Hepatocyte (in vitro differentiated cells): Measurements from ENCODE around the gene COL6A3. TPM values are rescaled to one million over a fixed set of nuclear protein-coding genes. Genes with fewer than 3 reads are reported as not detected.

Experiments
- DNase-seq: peaks from one replicate; pipeline ENCODE4 v3.0.0-alpha.2; 2016; ENCODE audit warnings: low spot score
- H2AFZ ChIP-seq: fragments of 200-600 bp; sonication (generic); 2 replicates; pipeline ENCODE4 v1.6.0; 2016; ENCODE audit warnings: antibody characterized with exemption, mild to moderate bottlenecking
- H3K27ac ChIP-seq: fragments of 200-600 bp; sonication (generic); 2 replicates; pipeline ENCODE4 v1.5.1; 2016; ENCODE audit warnings: mild to moderate bottlenecking
- H3K27me3 ChIP-seq: fragments of 200-600 bp; sonication (generic); 2 replicates; pipeline ENCODE4 v1.6.1; 2016
- H3K36me3 ChIP-seq: fragments of 200-600 bp; sonication (generic); replicated peaks from 2 replicates; pipeline ENCODE4 v1.5.1; 2016; ENCODE audit warnings: low read depth; ENCODE audit not compliant: insufficient read depth
- H3K4me1 ChIP-seq: fragments of 200-600 bp; sonication (generic); 2 replicates; pipeline ENCODE4 v1.5.1; 2016; ENCODE audit warnings: mild to moderate bottlenecking, moderate library complexity; ENCODE audit not compliant: insufficient read depth
- H3K4me2 ChIP-seq: fragments of 200-600 bp; sonication (generic); 2 replicates; pipeline ENCODE4 v1.6.0; 2016
- H3K4me3 ChIP-seq: fragments of 200-600 bp; sonication (generic); 2 replicates; pipeline ENCODE4 v1.5.1; 2016; ENCODE audit warnings: mild to moderate bottlenecking
- H3K79me2 ChIP-seq: fragments of 200-600 bp; sonication (generic); 2 replicates; pipeline ENCODE4 v1.6.0; 2017; ENCODE audit warnings: mild to moderate bottlenecking
- H3K9me2 ChIP-seq: fragments of 200-600 bp; sonication (generic); replicated peaks from 2 replicates; pipeline ENCODE4 v1.6.0; 2017; ENCODE audit warnings: mild to moderate bottlenecking; ENCODE audit not compliant: insufficient read depth
- H3K9me3 ChIP-seq: fragments of 200-600 bp; sonication (generic); 2 replicates; pipeline ENCODE4 v1.5.1; 2016; ENCODE audit warnings: low read depth, mild to moderate bottlenecking
- H4K20me1 ChIP-seq: fragments of 200-600 bp; sonication (generic); 2 replicates; pipeline ENCODE4 v1.6.0; 2016; ENCODE audit warnings: mild to moderate bottlenecking; ENCODE audit not compliant: insufficient read depth, poor library complexity, severe bottlenecking
- CTCF ChIP-seq: fragments of 200-600 bp; sonication (generic); IDR thresholded peaks from 2 replicates; pipeline ENCODE4 v1.5.1; 2016; ENCODE audit warnings: antibody characterized with exemption, mild to moderate bottlenecking; ENCODE audit not compliant: poor library complexity
- EZH2 ChIP-seq: fragments of 200-600 bp; sonication (generic); IDR thresholded peaks from 2 replicates; pipeline ENCODE4 v1.6.1; 2016; ENCODE audit warnings: antibody characterized with exemption, mild to moderate bottlenecking, borderline replicate concordance
- EZH2phosphoT487 ChIP-seq: fragments of 200-600 bp; sonication (generic); IDR thresholded peaks from one replicate; pipeline ENCODE4 v1.6.1; 2018; ENCODE audit warnings: antibody characterized with exemption, mild to moderate bottlenecking, low read depth, moderate library complexity; ENCODE audit not compliant: unreplicated experiment, severe bottlenecking
- WGBS: methylation state at CpG from one replicate; pipeline ENCODE4 v1.1.6; 2016; ENCODE audit warnings: low lambda C conversion rate; ENCODE audit errors: missing lambda C conversion rate; 5-methylcytosine and 5-hydroxymethylcytosine counted together
- polyA plus RNA-seq: library from polyadenylated mRNA; unstranded; fragments of >200 nt; fragmentation: Nextera tagmentation; extraction: Ambion mirVana; gene quantifications from 2 replicates; pipeline ENCODE4 v1.2.1, GENCODE V29; 2016
- total RNA-seq: library from RNA; depleted of rRNA; stranded (reverse); fragments of >200 nt; gene quantifications from 2 replicates; pipeline ENCODE4 v1.2.3, GENCODE V29; 2014

Gene COL6A3
- total and polyA plus RNA-seq, 2 experiments from 2014 or later = 80.7 to 250 TPM

DNA sequence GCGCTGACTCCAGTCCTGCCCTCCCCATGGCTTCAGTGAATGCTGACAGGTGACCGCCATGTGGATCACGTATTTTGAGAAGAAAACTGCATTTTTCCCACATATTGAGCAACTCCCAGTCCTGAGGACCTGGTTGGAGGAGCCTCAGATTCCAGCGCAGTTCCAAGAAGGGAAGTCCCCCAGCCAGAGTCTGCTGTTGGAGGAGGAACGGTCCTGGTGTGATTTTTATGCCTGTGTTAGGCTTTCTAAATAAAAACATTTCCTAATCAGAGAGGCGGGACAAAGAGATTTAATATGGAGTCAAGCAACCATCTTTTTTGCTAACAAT is 32.3 kb upstream of the COL6A3 start:
- Histone ChIP-seq H3K79me2 (no peaks in the 10 kb centered on the region), H3K4me3 (no peak overlapping the region), H3K36me3 (no peaks in the 10 kb centered on the region), H3K9me2 (no peaks in the 10 kb centered on the region), H3K27me3 (no peaks in the 10 kb centered on the region), H3K4me2 (no peak overlapping the region), H3K9me3 (no peaks in the 10 kb centered on the region), H4K20me1 (no peaks in the 10 kb centered on the region), H3K4me1 (peaks cover 3% of the 10 kb centered on the region), H3K27ac (no peak overlapping the region), H2AFZ (no peak overlapping the region)
- 87% methylated on average over 6 of the region's 6 CpGs for WGBS
- TF ChIP-seq CTCF (no peak), EZH2 (no peak), EZH2phosphoT487 (no peak)
- no peak for DNase-seq

- no peaks in the 10 kb centered on the region for H3K9me2 ChIP-seq
- H3K4me3 ChIP-seq = no peak overlapping the region
- H3K9me3 ChIP-seq = no peaks in the 10 kb centered on the region
- H3K4me1 ChIP-seq = peaks cover 4% of the 10 kb centered on the region
- H4K20me1 ChIP-seq = no peaks in the 10 kb centered on the region
- WGBS = 95% methylated on average over 26 of the region's 26 CpGs
- H3K36me3 ChIP-seq = no peaks in the 10 kb centered on the region
- no peak overlapping the region for H3K4me2 ChIP-seq
- no peaks in the 10 kb centered on the region for H3K79me2 ChIP-seq
- no peak for DNase-seq
- H3K27me3 ChIP-seq = no peaks in the 10 kb centered on the region
- TF ChIP-seq CTCF (no peak), EZH2 (no peak), EZH2phosphoT487 (no peak)
- H3K27ac ChIP-seq = no peak overlapping the region
- H2AFZ ChIP-seq = no peak overlapping the region
These were observed 31.8 kb upstream of the COL6A3 start for GRCh38 chr2:237445611-237446337.

GRCh38 chr2:237444071-237444470 is 30.1 kb upstream of the COL6A3 start:
- TF ChIP-seq CTCF (no peak), EZH2 (no peak), EZH2phosphoT487 (no peak)

More at GRCh38 chr2:237444071-237444470, 30.1 kb upstream of the COL6A3 start:
- H3K27ac ChIP-seq = no peak overlapping the region
- H4K20me1 ChIP-seq = no peaks in the 10 kb centered on the region
- H3K4me2 ChIP-seq = no peak overlapping the region
- H3K9me3 ChIP-seq = no peaks in the 10 kb centered on the region
- H3K9me2 ChIP-seq = no peaks in the 10 kb centered on the region
- DNase-seq = no peak
- 55% methylated on average over 2 of the region's 2 CpGs for WGBS
- H3K27me3 ChIP-seq = no peaks in the 10 kb centered on the region
- H3K79me2 ChIP-seq = no peaks in the 10 kb centered on the region
- H3K36me3 ChIP-seq = no peaks in the 10 kb centered on the region
- H3K4me3 ChIP-seq = no peak overlapping the region
- H2AFZ ChIP-seq = no peak overlapping the region
- peaks cover 4% of the 10 kb centered on the region for H3K4me1 ChIP-seq
